ENCODE data around the gene DLX6.
"Not testable (repeated sequence)": the region's sequence is repeated elsewhere in the genome, so short reads cannot be mapped to it uniquely, and the experiment has no call there.

DLX6 gene

DNA sequence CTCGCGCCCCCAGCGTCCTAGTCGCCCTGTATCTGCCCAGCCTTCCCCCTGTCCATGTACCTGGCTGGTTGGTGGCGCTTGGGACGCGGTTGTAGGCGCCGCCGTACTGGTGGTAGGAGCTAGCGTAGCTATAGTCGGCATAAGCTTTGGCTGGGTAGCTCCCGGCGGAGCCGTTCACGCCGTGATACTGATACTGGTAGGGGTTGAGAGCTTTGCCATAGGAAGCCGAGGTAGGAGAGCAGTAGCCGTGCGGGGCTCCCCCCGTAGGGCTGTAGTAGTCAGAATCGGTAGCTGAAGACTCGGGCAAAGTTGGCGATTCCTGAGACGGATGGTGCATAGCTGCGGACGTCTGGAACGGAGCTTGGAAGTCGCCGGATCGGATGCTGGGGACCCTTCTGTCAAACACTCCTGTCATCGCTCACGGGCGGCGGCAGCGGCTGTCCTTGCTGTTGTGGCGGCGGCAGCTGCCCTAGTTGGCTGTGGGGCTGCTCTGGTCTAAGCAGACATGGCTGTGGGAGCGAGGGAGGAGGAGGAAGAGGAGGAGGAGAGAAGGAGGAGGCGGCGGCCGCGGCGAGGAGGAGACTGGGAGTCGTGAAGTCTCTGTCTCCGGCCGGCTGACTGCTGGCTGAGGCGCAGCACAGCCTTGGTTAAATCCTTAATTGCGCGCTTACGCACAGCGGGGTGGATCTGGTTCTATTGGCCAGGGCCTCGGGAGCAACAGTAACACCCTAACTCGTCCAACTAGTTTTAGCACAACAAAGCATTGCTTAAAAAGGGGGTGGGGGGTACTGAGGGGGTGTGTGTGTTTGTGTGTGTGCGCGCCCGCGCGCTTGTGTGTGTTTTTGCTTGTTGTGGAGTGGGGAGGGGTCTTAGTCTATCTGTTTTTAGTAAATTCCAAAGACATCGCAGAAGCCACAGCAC, 19.1 kb downstream of the DLX6 start, which contains the start of gene DLX5:
TSS of gene DLX5 (minus strand) at position 623 of the 921 bp plus-strand sequence. CDS start at position 415, 208 bp downstream.
- DNase-seq (ENCODE audit: low read depth) = no peak

DNA sequence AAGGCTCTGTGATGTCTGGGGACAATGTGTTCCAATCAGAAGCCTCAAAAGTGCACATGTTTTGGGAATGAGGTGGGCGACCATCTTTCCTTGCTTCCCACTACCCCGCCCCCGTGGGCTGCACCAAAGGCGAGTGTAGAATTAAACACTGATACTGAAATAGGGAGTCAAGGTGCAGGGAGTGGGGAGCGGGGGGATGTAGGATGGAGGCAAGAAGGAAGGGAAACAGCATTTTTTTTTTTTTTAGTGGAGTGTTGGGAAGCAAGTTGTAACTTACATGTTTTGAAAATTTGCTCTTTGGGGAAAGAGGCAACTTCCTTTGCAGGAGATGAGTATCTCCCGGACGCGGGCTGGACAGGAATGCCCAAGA, 19.8 kb downstream of the DLX6 start:
- DNase-seq (ENCODE audit: low read depth) = no peak

DNA sequence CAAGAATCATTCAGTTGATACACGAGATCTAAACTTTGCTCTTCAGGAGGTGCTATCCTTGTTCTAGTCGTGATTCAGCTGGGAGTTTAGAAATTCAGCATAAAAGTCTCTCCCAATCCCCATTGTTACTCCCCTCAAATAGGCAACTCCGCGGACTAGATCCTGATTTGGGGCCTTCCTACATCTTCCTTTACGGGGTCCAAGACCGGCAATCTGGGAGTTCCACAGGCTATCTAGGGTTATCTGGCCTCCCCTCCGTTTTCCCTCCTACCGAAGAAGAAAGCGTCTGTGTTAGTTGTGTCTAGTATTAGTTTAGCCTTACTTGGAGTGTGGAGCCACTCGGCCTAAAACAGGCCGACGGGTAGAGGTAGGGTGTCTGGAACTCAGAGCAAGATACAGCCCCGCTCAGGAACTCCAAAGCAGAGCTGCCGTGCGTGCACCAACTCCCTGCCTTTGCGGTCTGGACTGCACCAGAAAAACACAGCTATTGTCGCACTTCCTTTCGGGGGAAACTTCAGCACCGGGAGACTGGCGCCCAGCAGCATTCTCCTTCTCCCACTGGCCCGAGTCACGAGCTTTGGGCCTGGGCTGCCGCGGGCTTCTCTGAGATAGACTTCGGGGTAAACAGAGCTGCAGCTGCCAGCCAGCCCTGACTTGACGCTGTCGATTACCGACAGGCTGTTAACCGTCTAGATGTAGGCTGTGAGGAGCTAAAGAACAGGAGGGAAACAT, 20.8 kb downstream of the DLX6 start:
- no peak for DNase-seq (ENCODE audit: low read depth)

DNA sequence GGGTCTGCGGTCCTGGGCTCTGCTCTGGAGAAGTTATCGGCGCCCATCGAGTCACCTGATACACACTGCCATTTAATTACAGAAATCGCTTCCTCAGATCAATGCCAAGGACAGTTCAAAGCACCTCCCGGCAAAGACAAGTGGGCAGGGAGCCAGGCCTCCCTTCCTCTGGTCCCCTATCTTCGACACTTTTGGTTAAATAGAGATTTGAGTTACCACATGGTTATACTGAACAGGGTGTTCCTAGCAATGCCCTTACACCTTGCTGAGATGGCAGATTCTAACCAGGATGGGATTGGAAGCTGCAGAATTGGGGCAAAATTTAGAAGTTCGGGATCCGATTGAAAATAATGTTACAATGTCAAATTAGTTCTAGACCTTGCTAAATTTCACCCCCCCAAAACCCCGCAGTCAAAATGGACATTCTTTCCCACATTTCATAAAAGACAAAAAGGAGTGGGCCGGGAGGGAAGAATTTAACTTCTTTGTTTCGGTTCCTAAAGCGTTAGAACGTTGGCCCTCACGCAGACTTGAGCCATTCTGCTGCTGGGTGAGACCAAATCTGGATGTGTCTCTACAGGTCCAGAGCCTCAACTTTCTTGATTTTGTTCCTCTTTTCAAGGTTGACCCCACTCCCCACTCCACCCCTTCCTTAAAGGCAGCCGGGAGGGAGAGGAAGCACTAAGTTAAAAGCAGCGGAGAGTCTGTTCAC, 21.5 kb downstream of the DLX6 start:
- no peak for DNase-seq (ENCODE audit: low read depth)

DNA sequence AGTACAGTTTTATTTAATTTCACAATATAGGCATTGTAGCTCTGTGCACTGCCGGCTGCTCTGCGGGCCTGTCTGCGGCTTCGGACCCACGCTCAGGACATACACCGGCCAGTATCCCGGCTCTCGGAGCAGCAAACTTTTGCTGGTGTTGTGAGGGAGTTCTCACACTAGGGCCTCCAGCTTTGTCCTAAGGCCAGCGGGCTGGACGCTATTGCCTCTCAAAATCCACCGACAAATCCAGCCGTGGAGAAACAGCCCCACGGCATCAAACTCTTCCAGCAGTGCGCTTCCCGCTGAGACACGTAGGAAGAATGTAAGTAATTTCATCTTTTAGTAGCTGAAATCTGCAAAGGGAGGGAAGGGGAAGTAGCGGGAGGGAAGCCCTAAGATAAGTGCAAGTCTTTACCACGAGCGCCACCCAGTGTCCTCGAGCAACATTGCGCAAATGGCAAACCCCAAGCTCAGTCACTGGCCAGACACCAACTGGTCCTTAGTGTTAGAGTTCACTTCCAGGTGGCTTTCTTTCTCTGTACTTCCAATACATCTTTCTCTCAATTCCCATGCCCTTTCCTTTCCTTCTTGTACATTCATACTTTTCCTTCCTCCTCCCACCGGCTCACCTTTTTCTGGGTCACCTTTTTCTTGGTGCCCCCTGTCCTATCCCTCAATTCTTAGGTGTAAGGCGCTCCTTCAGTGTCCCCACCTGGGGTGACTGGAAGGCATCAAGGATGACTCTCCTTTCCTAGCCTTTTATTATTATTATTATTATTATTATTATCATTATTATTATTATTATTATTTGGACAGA, 22.3 kb downstream of the DLX6 start:
- peak; percentile 46 for DNase-seq (ENCODE audit: low read depth)

DNA sequence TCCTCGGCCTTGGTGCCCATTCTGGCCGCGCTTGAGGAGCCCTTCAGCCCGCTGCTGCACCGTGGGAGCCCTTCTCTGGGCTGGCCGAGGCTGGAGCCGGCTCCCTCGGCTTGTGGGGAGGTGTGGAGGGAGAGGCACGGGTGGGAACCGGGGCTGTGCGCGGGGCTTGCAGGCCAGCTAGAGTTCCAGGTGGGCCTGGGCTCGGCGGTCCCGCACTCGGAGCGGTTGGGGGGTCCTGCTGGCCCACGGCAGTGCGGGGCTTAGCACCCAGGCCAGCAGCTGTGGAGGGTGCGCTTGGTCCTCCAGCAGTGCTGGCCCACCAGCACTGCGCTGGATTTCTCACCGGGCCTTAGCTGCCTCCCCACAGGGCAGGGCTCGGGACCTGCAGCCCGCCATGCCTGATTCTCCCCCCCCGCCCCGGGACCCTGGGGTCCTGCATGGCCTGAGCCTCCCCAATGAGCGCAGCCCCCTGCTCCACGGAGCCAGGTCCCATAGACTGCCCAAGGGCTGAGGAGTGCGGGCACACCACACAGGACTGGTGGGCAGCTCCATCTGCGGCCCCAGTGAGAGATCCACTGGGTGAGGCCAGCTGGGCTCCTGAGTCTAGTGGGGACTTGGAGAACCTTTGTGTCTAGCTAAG, 29.0 kb downstream of the DLX6 start:
- not testable (repeated sequence) for DNase-seq (ENCODE audit: low read depth)

DNA sequence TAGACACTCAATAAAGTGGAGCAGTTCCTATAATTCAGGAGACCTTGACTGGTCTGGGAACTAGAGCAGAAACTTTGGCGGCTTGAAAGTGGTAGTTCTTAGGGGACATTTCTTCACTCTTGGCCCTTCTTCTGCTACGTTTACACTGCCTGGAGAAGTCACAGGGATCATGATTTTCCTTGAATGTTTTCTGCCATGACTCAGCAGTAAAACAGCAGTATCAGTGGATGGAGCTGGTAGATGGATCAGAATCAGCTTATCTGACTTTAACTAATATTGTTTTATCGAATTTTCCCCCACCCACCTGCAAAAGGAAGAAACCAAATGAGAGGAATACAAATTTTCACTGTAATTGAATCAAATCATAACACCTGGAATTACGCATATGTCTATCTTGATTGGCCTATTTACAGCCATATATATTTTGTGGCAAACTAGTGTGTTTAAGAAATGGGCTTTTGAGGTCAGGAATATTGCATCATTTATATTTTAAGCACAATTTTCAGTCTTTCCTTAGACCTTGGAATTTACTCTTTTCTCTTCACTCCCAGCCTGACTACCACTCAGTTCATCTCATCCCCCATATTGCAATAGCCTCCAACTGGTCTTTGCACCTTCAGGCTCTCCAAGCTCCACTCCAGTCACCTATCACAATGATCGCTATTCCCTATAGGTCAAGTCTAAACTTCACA, 34.2 kb downstream of the DLX6 start:
- no peak for DNase-seq (ENCODE audit: low read depth)

DNA sequence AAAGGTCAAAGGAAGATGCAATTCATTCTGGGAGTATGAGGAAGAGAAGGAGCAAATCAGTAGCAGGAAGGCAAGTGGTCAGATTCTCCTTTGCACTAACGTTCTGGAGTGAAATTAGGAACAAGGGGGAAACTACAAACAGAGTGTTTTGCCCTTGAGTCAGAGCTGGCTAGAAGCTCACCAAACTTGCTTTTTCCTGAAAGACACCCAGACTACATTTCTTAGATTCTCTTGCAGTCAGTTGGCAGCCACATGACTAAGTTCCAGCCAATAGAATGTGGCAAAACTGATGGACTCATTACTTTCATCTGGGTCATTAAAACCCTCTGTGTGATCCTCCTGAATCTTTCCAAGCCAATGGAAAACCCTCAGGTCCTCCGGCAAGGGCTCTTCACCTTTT, 37.9 kb downstream of the DLX6 start:
- no peak for DNase-seq (ENCODE audit: low read depth)
